NB4 (cell line): Measurements from ENCODE around the gene KPNA2.
A peak's percentile ranks its signal among the peaks of the same experiment; 100 is the strongest.
"Not testable (repeated sequence)": the region's sequence is repeated elsewhere in the genome, so short reads cannot be mapped to it uniquely, and the experiment has no call there.

Experiments used
- DNase-seq: peaks from one replicate; pipeline ENCODE4 v3.0.0; 2010; ENCODE audit warnings: low read depth
- H3K4me3 ChIP-seq: one replicate; pipeline ENCODE4 v1.5.1; 2011; ENCODE audit warnings: mild to moderate bottlenecking, low read depth, low read length, moderate library complexity
- MYC ChIP-seq: IDR thresholded peaks from 2 replicates; pipeline ENCODE4 v1.6.1; 2011; ENCODE audit warnings: low read depth, low read length
- POLR2A ChIP-seq: IDR thresholded peaks from 2 replicates; pipeline ENCODE4 v1.6.1; 2011; ENCODE audit warnings: mild to moderate bottlenecking; ENCODE audit not compliant: insufficient read length; ENCODE audit errors: extremely low read depth
- TF ChIP-seq, protein P1 (sequence below): IDR thresholded peaks from 2 replicates; pipeline ENCODE4 v1.6.1; 2011; ENCODE audit warnings: low read depth, low read length
- TF ChIP-seq, protein P2 (sequence below): IDR thresholded peaks from one replicate; pipeline ENCODE4 v1.5.1; 2012; ENCODE audit warnings: low read depth, low read length

The KPNA2 gene

DNA sequence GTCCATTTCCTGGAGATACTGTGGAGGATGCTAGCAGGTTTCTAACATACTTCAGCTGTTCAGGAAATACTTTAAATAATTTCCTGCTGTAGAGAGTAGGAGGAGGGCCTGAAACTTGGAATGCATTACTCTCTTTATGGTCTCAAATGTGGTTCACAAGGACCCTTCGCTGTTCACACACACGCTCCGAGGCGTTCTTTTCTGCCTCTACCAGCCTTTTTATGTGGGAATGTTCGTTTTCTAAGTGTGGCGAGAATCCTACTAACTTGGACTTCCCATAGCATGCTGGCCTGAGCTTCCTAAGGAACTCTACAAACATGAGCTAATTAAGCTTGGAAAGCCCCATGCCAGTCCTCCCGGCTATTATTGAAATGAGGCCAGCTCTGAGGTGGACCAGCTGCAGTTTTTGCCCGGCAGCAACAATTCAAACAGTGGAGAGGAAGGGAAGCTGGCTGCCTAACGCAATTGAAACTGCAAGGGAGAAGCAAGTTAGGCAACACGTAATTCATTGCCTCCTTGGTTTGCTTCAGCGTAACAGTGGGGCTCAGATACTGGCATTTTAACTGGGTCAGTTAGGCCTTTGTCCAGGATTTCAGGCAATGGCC lies 18.9 kb downstream of the KPNA2 start:
- no peak for DNase-seq
- TF ChIP-seq POLR2A (no peak), MYC (no peak)
- TF ChIP-seq, protein P1, sequence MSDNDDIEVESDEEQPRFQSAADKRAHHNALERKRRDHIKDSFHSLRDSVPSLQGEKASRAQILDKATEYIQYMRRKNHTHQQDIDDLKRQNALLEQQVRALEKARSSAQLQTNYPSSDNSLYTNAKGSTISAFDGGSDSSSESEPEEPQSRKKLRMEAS = no peak
- TF ChIP-seq, protein P2, sequence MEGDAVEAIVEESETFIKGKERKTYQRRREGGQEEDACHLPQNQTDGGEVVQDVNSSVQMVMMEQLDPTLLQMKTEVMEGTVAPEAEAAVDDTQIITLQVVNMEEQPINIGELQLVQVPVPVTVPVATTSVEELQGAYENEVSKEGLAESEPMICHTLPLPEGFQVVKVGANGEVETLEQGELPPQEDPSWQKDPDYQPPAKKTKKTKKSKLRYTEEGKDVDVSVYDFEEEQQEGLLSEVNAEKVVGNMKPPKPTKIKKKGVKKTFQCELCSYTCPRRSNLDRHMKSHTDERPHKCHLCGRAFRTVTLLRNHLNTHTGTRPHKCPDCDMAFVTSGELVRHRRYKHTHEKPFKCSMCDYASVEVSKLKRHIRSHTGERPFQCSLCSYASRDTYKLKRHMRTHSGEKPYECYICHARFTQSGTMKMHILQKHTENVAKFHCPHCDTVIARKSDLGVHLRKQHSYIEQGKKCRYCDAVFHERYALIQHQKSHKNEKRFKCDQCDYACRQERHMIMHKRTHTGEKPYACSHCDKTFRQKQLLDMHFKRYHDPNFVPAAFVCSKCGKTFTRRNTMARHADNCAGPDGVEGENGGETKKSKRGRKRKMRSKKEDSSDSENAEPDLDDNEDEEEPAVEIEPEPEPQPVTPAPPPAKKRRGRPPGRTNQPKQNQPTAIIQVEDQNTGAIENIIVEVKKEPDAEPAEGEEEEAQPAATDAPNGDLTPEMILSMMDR = no peak
- H3K4me3 ChIP-seq = no peak overlapping the region

DNA sequence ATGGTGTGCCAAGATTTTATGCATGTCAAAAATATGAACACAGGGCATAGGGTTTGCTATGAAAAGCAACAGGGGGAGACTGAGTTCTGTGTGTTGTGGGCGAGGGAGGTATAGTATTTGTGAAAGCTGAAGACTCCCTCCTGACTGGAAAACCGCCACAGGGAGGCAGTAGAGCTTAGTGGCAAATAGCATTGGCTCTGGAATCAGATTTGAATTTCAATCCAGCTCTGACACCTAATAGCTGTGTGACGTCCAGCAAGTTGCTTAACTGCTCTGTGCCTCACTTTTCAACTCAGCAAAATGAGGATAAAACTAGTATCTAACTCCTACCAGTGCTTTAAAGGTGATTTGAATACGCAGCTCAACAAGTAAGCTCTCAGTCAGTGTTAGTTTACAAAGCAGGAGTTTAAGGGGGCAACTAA lies 22.0 kb downstream of the KPNA2 start:
- TF ChIP-seq, protein P1 = no peak
- TF ChIP-seq MYC (no peak), POLR2A (no peak)
- TF ChIP-seq, protein P2 = peak; percentile 44
- peak; percentile 54 for DNase-seq
- no peak overlapping the region for H3K4me3 ChIP-seq

DNA sequence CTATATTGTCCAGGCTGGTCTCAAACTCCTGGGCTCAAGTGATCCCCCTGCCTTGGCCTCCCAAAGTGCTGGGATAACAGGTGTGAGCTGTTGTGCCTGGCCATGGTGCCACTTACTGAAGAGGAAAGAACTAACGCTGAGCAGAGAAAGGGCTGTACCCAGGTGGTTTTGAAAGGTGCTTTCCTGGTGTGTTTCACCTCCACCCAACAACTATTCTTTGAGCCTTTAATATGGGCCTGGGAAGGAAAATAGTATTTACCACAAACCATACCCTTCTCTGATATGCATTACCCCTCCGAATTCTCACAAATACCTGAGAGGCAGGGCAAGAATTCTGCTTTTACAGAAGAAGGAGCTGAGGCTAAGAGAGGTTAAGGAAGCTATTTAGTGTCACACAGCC lies 24.8 kb downstream of the KPNA2 start:
- H3K4me3 ChIP-seq = no peak overlapping the region
- no peak for DNase-seq

DNA sequence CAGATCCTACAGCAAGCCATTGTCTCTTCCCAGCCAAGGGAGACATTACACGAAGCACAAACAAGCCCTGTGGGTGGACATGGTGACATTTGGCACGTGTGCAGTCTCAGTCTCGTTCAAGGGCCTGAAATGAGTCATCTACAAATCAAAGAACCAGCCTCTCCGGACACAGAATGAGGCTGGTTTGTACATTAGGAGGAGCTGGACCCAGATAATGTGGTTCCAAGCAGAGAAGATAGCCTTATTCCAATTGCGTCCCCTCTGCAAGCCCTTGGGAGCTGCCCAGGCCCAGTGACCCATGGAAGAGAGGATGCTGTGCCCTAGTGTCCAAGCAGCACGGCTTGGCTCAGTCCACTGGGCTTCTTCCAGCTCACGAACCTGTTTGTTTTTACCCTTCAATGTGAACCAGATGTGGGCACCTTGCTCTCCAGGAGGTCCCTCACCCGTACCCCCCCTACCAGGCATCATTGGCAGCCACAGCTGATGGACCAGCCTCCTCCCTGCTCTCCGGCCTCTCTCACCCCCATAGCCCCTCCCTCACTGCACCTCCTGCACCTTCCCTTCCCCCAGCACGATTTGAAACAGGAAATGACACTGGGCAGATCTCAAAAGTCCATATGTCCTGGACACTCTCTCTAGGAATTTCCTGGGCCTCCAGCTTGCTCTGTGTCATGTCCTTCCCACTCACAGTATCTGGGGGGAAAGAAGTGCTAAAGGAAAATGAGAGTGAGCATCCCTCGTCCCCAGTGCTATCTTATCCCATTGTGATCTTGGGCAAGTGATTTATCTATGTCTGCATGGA lies 26.2 kb downstream of the KPNA2 start:
- H3K4me3 ChIP-seq = no peak overlapping the region
- TF ChIP-seq, protein P2 = no peak
- TF ChIP-seq POLR2A = no peak
- TF ChIP-seq MYC = no peak
- TF ChIP-seq, protein P1 = no peak
- no peak for DNase-seq

More for the DNA sequence above, 24.8 kb downstream of the KPNA2 start:
- TF ChIP-seq, protein P1 = no peak
- TF ChIP-seq POLR2A (no peak), MYC (no peak)
- TF ChIP-seq, protein P2 = no peak

DNA sequence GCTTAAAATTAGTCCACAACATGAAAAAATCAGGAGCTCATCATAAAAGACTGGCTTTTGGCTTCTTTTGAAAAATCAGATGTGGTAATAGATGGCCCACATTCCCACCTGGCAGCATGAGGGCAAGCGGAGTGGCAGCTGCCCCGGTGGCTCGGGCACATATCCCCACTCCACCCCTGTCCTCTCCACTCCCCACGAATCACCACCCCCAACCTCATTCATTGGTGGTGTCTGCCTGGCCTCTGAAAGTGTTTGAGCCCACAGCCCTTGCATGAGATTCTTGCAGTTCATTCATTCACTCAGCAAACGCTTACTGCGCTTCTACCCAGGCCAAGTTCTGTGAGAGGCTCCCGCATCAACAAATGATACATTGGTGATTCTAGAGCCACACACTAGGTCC lies 29.8 kb downstream of the KPNA2 start:
- not testable (repeated sequence) for H3K4me3 ChIP-seq, DNase-seq

DNA sequence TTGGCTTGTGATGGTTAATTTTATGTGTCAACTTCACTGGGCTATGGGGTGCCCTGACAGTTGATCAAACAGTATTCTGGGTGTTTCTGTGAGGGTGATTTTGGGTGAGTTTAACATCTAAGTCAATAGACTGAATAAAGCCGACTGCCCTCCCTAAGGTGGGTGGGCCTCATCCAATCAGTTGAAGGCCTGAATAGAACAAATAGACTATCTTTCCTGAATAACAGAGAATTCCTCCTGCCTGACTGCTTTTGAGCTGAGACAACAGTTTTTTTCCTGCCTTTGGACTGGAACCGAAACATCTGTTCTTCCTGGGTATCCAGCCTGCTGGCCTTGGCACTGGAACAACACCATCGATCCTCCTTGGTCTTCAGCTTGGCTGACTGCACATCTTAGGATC lies 33.0 kb downstream of the KPNA2 start:
- H3K4me3 ChIP-seq, DNase-seq: not testable (repeated sequence)

DNA sequence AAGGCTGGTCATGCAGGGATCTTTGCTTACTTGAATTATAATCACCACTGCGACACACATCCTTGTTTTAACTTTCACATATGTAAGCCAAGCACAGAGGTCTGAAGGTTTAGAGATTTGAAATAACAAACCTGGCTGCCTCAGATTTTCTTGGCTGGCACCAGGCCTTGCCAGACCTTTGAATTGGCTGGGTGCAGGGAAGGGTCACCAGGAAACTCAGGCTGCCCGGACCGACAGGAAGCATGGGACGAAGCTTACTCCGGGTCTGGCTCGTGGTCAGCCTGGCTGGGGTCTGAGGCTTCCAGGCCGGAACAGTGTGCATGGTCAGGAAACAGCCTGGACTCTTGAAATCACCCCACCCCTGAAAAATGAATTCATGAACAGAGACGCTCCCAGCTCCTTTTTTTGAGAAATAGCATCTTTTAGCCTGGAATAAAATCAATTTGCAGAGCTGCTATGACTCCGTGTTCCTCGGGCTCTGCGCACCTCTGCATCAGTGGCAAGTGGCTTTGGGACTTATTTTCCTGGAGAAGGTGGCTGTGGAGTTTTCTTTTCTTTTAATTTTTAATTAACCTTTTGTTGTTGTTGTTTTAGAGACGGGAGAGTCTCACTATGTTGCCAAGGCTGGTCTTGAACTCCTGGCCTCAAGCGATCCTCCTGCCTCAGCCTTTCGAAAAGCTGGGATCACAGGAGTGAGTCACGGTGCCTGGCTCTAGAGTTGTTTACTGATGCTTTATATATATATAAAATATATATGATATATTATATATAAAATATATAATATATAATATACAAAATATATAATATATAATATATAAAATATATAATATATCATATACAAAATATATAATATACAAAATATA lies 35.3 kb downstream of the KPNA2 start:
- H3K4me3 ChIP-seq, DNase-seq: not testable (repeated sequence)
